ENCODE measurements around the gene PDXK.

Gene PDXK

GRCh38 chr21:43726686-43727518, 8.0 kb downstream of the PDXK start:
- peak; percentile 53 for DNase-seq

GRCh38 chr21:43727519-43728153, 8.7 kb downstream of the PDXK start:
- DNase-seq = no peak

- no peak for DNase-seq
Measured at GRCh38 chr21:43728154-43728466, 9.2 kb downstream of the PDXK start.

GRCh38 chr21:43728467-43729390, 9.8 kb downstream of the PDXK start:
- peak; percentile 97 for DNase-seq

- DNase-seq = no peak
Measured at GRCh38 chr21:43731476-43731875, 12.5 kb downstream of the PDXK start.

GRCh38 chr21:43731891-43732711, 13.2 kb downstream of the PDXK start:
- peak; percentile 18 for DNase-seq

- peak; percentile 22 for DNase-seq
Measured at GRCh38 chr21:43733060-43733459, 14.1 kb downstream of the PDXK start.

GRCh38 chr21:43733529-43734071, 14.7 kb downstream of the PDXK start:
- peak; percentile 71 for DNase-seq

GRCh38 chr21:43734131-43734927, 15.4 kb downstream of the PDXK start:
- no peak for DNase-seq

GRCh38 chr21:43734928-43735229, 15.9 kb downstream of the PDXK start:
- no peak for DNase-seq

- DNase-seq = no peak
Measured at GRCh38 chr21:43735236-43736091, 16.5 kb downstream of the PDXK start.

GRCh38 chr21:43736224-43736883, 17.4 kb downstream of the PDXK start:
- no peak for DNase-seq

- DNase-seq = no peak
Measured at GRCh38 chr21:43737158-43737950, 18.4 kb downstream of the PDXK start.

- peak; percentile 6 for DNase-seq
Measured at GRCh38 chr21:43739621-43740435, 20.9 kb downstream of the PDXK start.

GRCh38 chr21:43740497-43741156, 21.7 kb downstream of the PDXK start:
- DNase-seq = no peak

- no peak for DNase-seq
Measured at GRCh38 chr21:43741423-43742096, 22.6 kb downstream of the PDXK start.

- no peak for DNase-seq
Measured at GRCh38 chr21:43743947-43744346, 25.0 kb downstream of the PDXK start.

All from suppressor macrophage treated with lipopolysaccharide for 4 hours (primary cell).